Natural killer cell (primary cell): ENCODE measurements around the gene PLXNC1. TPM values are rescaled to one million over a fixed set of nuclear protein-coding genes. Genes with fewer than 3 reads are reported as not detected.

ENCODE experiments used
- ATAC-seq, 3 donors: fragments of 150-1000 bp in 2 of 3; fragments of 200-7000 bp in 1 of 3; cut with Tn5 transposase; 1 replicate in 1 of 3; 2 replicates in 2 of 3; pipeline ENCODE4 v1.10.0; 2021; ENCODE audit warnings: mild to moderate bottlenecking in 2 of 3, moderate library complexity in 2 of 3
- DNase-seq, 2 donors: peaks; one replicate each; pipeline versions ENCODE4 v3.0.0 to v3.0.0-alpha.2; 2013 to 2021; ENCODE audit warnings: mixed read lengths in 1 of 2
- H3K27ac ChIP-seq: one replicate; pipeline ENCODE4 v1.5.1; 2013; ENCODE audit warnings: mild to moderate bottlenecking, low read length
- H3K27me3 ChIP-seq: one replicate; pipeline ENCODE4 v1.6.1; 2013; ENCODE audit warnings: low read length; ENCODE audit not compliant: control insufficient read depth, insufficient read depth
- H3K36me3 ChIP-seq: one replicate; pipeline ENCODE4 v1.6.1; 2013; ENCODE audit warnings: low read length; ENCODE audit not compliant: control insufficient read depth, insufficient read depth
- H3K4me1 ChIP-seq: one replicate; pipeline ENCODE4 v1.6.1; 2013; ENCODE audit warnings: low read length; ENCODE audit not compliant: control insufficient read depth, insufficient read depth
- H3K4me3 ChIP-seq: one replicate; pipeline ENCODE4 v1.5.1; 2013; ENCODE audit warnings: low read length
- H3K9me3 ChIP-seq: one replicate; pipeline ENCODE4 v1.6.1; 2013; ENCODE audit warnings: low read length; ENCODE audit not compliant: control insufficient read depth, insufficient read depth
- H3K27ac Mint-ChIP-seq, 2 donors: one replicate each; pipeline ENCODE4 v1.8.0; 2022; ENCODE audit warnings: mild to moderate bottlenecking in 2 of 2, mixed read lengths in 2 of 2, moderate library complexity in 1 of 2
- H3K27me3 Mint-ChIP-seq, 2 donors: one replicate each; pipeline ENCODE4 v1.8.0; 2022; ENCODE audit warnings: low read depth in 2 of 2, mixed read lengths in 2 of 2
- H3K36me3 Mint-ChIP-seq: one replicate; pipeline ENCODE4 v1.8.0; 2022; ENCODE audit warnings: mixed read lengths
- H3K4me1 Mint-ChIP-seq, 2 donors: one replicate each; pipeline ENCODE4 v1.8.0; 2022; ENCODE audit warnings: mixed read lengths in 2 of 2
- H3K4me3 Mint-ChIP-seq: one replicate; pipeline ENCODE4 v1.8.0; 2022; ENCODE audit warnings: mild to moderate bottlenecking, moderate library complexity, mixed read lengths
- H3K9me3 Mint-ChIP-seq, 2 donors: one replicate each; pipeline ENCODE4 v1.8.0; 2022; ENCODE audit warnings: mixed read lengths in 2 of 2
- WGBS: methylation state at CpG from one replicate; pipeline ENCODE4 v1.1.7; 2013; ENCODE audit warnings: missing lambda C conversion rate; ENCODE audit not compliant: insufficient coverage; 5-methylcytosine and 5-hydroxymethylcytosine counted together
- intact Hi-C: fragments of 100-400 bp; cut with micrococcal nuclease; formaldehyde crosslinking; loops from one replicate; pipeline ENCODE4 v1.14.2; 2022
- total RNA-seq, 4 donors: library from RNA; stranded (reverse); fragments of 120-200 nt in 1 of 4; gene quantifications; one replicate each; pipeline versions ENCODE4 v1.2.3 to v1.2.4, GENCODE V29; 2013 to 2022
- TF ChIP-seq, protein P1 (sequence below): fragments of 200-600 bp; IDR thresholded peaks from one replicate; pipeline ENCODE4 v1.8.0; 2022; ENCODE audit warnings: antibody characterized with exemption

The PLXNC1 gene
- total RNA-seq, 3 donors from 2014 or later (not counting 1 experiment from before 2014, with no cell fraction given) = 22.0 to 30.7 (median 26.5) TPM

DNA sequence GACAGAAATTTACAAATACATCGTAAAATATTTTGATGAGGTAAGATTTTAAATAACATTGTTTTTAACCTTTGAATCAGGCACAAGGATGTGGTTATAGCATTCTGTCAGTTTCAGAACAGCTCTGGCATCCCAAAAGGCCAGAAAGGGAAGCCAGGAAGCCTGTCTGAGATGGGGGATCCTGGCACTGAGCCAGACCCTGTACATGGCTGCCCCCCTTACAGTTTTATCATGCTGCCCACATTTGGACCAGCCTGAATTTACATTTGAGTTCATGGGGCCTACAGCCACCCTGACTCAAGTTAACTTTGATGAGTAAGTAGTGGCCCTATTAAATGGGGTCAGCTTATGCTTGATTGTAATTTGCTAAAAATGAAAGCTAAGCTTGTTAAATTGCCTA, 155.6 kb downstream of the PLXNC1 start:
- Histone ChIP-seq H3K27me3 (no peaks in the 10 kb centered on the region), H3K4me3 (no peak overlapping the region), H3K36me3 (peaks cover 76% of the 10 kb centered on the region), H3K27ac (no peak overlapping the region), H3K4me1 (no peaks in the 10 kb centered on the region), H3K9me3 (no peaks in the 10 kb centered on the region)
- TF ChIP-seq, protein P1, sequence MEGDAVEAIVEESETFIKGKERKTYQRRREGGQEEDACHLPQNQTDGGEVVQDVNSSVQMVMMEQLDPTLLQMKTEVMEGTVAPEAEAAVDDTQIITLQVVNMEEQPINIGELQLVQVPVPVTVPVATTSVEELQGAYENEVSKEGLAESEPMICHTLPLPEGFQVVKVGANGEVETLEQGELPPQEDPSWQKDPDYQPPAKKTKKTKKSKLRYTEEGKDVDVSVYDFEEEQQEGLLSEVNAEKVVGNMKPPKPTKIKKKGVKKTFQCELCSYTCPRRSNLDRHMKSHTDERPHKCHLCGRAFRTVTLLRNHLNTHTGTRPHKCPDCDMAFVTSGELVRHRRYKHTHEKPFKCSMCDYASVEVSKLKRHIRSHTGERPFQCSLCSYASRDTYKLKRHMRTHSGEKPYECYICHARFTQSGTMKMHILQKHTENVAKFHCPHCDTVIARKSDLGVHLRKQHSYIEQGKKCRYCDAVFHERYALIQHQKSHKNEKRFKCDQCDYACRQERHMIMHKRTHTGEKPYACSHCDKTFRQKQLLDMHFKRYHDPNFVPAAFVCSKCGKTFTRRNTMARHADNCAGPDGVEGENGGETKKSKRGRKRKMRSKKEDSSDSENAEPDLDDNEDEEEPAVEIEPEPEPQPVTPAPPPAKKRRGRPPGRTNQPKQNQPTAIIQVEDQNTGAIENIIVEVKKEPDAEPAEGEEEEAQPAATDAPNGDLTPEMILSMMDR = no peak
- DNase-seq = no peak
- Mint-ChIP-seq H3K27me3 (no peaks in the 10 kb centered on the region), H3K9me3 (no peaks in the 10 kb centered on the region), H3K4me3 (no peak overlapping the region), H3K27ac (no peak overlapping the region), H3K4me1 (peaks cover 6 to 16% of the 10 kb centered on the region in 2 donors), H3K36me3 (peaks cover 26% of the 10 kb centered on the region)
- 100% methylated on average over 1 of the region's 1 CpG for WGBS
- intact Hi-C loops = no loop called here
- no peak for ATAC-seq

DNA sequence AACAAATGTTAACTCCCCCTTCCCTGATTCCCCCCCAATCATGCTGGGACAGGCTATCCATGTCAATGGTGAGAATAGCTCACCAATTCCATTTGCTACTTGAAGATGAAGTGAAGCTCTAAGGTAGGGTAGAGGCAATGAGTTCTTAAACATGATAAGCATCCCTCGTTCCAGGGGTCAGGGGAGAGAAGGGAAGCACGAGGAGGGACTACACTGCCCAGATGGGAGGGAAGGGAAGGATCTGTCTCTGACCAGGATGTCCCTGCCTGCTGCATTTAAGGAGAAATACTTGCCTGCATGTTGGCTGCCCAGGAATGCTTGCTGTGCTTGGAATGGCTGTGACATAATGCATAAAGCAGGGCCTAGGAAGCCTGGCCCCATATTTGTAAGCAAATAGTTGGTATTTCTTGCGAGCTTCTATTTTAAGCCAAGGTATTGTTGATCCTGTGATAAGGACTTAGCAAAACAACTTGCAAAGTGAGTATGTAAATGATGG, 156.2 kb downstream of the PLXNC1 start:
- H3K4me3 ChIP-seq = no peak overlapping the region
- DNase-seq (no peak), ATAC-seq (no peak)
- no peaks in the 10 kb centered on the region for H3K9me3 Mint-ChIP-seq
- H3K27me3 Mint-ChIP-seq = no peaks in the 10 kb centered on the region
- no peaks in the 10 kb centered on the region for H3K27me3 ChIP-seq
- no peaks in the 10 kb centered on the region for H3K4me1 ChIP-seq
- peaks cover 75% of the 10 kb centered on the region for H3K36me3 ChIP-seq
- no peak overlapping the region for H3K27ac ChIP-seq
- peaks cover 27% of the 10 kb centered on the region for H3K36me3 Mint-ChIP-seq
- TF ChIP-seq, protein P1 = no peak
- H3K9me3 ChIP-seq = no peaks in the 10 kb centered on the region
- H3K27ac Mint-ChIP-seq = no peak overlapping the region
- 92% methylated on average over 3 of the region's 3 CpGs for WGBS
- peaks cover 6 to 16% of the 10 kb centered on the region in 2 donors for H3K4me1 Mint-ChIP-seq
- no peak overlapping the region for H3K4me3 Mint-ChIP-seq
- intact Hi-C loops = no loop called here

DNA sequence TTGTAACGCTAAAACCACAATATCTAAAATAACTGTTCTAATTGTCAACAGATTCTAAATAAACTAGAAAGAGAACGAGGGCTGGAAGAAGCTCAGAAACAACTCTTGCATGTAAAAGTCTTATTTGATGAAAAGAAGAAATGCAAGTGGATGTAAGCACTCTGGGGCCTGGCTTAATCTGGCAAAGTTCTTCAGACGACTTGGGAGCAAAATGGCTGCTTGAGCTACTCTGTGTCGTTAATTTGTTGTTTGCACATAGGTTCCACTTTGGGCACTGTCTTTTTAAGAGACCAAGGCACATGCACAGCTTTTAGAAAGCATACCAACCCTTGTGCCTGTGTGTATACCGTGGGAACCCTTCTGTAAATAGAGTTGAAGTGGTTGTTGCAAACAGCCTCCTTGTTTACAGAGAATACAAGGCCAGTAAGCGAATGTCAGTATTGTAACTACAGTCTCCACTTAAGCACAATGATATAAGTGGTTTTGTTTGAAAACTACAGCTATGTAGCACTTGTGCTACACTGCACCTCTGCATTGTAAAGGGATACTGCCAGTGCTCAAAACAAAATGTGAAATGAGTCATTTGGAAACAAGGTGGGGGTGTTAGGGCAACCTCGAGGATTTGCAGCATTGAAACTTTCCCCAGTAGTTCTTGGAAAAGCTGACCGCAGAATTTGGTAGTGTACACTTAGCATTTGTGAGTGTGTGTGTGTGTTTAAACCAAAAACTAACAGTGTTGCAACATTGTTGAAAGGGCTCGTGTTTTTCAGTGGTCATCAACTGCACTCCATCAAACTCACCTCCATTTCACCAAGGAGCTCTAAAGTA, 157.0 kb downstream of the PLXNC1 start:
- 80% methylated on average over 7 of the region's 9 CpGs for WGBS
- H3K4me3 Mint-ChIP-seq = no peak overlapping the region
- Histone ChIP-seq H3K36me3 (peaks cover 68% of the 10 kb centered on the region), H3K27me3 (no peaks in the 10 kb centered on the region), H3K9me3 (no peaks in the 10 kb centered on the region), H3K4me1 (no peaks in the 10 kb centered on the region), H3K27ac (no peak overlapping the region), H3K4me3 (no peak overlapping the region)
- H3K27ac Mint-ChIP-seq = no peak overlapping the region
- no peaks in the 10 kb centered on the region for H3K27me3 Mint-ChIP-seq
- TF ChIP-seq, protein P1 = no peak
- H3K36me3 Mint-ChIP-seq = peaks cover 20% of the 10 kb centered on the region
- intact Hi-C loops = no loop called here
- peaks cover 6 to 9% of the 10 kb centered on the region in 2 donors for H3K4me1 Mint-ChIP-seq
- DNase-seq (no peak), ATAC-seq (no peak)
- H3K9me3 Mint-ChIP-seq = no peaks in the 10 kb centered on the region
